Measurements from ENCODE around the gene NR5A1.

Gene NR5A1

DNA sequence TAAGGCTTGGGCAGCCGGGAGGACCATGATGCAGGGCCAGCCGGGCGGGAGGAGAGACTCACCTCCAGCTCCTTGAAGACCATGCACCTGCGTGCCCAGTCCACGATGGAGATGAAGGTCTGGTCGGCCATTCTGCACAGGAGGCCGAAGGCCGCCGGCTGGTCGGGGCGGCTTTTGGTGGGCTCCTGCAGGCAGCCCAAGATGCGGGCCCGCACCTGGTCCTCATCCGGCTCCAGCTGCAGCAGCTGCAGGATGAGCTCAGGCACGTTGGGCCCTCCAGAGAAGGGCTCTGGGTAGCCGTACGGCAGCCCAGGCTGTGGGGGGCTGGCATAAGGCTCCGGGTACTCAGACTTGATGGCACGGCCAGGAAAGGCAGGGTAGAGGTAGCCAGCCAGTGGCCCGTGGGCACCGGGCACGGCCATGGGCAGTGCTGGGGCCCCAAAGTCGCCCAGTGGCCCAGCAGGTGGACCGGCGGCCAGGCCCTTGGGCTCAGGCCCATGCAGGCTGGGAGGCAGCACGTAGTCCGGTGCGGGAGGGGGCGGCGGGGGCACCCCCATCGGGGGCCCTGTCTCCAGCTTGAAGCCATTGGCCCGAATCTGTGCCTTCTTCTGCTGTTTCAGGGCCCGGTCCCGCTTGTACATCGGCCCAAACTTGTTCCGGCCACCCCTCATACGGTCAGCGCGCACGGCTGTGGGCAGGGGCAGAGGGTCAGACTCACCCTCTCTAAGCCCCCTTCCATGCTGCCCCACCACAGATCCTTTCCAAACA is 7.0 kb downstream of the NR5A1 start:
- in situ Hi-C loops (cut with MboI; ENCODE audit: low sequenced_read_pairs): no loop called here

DNA sequence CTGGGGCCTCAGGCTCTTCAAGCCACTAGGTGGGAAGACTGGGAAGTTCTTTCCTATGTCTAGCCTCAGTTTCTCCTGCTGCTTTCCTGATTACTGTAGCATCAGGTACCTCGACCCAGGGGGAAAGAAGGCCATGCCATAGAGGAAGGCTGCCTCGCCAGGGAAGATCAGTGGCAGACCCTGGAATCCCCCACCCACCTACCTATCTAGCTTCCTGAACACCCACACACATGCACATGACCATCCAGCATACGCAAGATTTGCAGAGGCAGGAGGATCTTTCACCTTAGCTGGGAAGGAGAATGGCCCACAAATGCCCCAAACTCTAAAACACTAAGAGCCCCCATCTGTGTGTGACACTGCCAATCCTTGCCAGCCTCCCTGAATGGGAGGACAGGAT is 8.0 kb downstream of the NR5A1 start:
- in situ Hi-C loops (cut with MboI; ENCODE audit: low sequenced_read_pairs): no loop called here

DNA sequence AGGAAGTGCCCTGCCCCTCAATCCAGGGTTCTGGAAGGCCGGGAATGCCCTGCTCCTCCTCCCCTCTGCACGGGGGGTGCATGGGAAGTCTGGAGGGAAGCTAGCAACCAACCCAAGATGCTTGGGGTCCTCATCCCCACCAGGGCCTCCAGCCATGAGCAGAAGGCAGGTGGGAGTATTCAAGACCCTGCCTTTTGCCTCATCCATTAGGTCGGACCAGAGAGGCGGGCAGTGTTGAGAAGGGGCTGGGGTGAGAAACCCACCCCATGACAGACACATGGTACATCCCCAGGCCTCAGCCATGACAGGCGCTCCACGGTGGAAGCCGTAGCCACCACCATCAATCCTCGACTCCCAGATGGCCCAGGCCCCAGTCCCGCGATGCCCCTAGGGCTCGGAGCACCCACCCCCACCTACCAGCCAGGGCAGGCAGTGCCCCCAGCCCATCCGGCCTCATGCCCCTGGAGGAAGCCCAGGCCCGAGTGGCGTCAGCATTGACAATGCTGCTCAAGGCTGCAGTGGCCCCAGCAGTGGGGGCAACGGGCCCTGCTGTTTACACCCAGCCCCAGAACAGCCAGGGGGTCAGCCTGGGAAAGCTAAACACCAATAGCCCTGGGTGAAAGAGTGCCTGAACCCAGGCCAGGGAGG is 8.6 kb downstream of the NR5A1 start:
- in situ Hi-C loops (cut with MboI; ENCODE audit: low sequenced_read_pairs): no loop called here

DNA sequence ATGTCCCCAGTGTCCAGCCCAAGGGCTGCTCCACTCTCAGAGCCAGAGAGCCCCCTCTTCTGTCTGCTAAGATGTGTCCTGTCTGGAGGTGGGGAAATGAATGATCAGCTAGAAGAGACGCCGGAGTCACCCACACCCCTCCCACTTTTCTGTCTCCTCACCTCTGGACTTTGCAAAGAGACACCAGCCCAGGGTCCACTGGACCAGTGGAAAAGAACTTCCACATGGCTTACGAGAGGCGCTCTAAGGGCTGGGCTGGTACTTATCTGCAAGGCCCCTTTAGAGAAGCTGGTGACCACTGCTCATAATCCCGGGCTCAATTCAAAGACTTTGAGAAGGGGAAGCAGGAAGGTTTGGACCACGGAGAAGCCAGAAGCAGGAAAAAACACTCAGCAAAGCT is 9.2 kb downstream of the NR5A1 start:
- in situ Hi-C loops (cut with MboI; ENCODE audit: low sequenced_read_pairs): no loop called here

DNA sequence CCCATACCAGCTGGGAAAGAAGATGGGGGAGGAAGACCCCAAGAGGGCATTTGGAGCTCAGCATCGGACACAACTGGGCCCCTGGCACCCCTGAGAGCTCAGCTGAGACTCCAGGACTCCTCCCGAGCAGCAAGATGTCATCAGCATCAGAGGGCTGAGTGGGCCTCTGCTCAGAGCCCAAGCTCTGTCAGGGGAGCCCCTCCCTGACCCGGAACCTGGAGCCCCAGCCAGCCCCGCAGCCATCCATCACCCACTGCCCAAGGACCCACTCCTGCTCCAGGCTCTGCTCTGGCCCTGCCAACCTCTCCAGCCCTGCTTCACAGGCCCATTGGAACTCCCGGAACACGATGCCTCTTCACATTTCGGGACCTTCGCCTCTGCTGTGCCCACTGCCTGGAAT is 9.8 kb downstream of the NR5A1 start:
- in situ Hi-C loops (cut with MboI; ENCODE audit: low sequenced_read_pairs): no loop called here

DNA sequence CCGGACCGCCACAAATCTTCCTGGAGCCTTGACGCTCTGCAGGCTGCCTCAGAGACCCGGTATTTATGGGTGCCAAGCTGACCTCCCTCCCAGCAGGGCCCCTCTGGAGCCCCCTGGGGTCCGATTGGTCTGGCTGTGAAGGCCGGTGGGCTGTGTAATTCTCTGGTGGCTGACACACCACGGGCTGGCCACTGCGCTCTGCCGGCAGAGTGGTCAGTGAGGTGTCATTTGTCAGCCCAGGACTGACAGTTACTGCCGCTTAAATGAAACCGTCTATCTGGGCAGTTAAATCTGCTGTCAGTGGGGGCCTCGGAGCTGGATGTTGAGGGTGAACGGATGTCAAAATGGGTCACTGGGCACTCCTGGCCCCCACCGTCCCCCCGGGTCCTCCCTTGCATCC is 10.7 kb downstream of the NR5A1 start:
- in situ Hi-C loops (cut with MboI; ENCODE audit: low sequenced_read_pairs): no loop called here

DNA sequence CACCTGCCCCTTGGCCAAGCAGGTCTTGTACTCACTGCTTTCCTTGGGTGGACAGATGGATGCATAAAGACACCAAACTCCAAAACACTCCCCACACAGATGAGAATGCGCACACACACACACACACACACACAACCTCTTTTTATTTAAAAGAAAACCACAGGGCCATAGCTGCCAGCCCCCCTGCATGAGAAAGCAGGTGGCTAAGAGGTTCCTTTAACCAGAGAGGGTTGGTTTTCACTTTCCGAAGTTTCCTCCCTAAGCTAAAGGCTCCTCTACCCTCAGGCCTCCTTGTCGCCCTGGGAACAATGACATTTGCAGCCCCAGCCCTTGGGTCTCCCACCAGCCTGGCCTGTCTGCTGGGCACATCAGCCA is 11.1 kb downstream of the NR5A1 start:
- in situ Hi-C loops (cut with MboI; ENCODE audit: low sequenced_read_pairs): no loop called here

DNA sequence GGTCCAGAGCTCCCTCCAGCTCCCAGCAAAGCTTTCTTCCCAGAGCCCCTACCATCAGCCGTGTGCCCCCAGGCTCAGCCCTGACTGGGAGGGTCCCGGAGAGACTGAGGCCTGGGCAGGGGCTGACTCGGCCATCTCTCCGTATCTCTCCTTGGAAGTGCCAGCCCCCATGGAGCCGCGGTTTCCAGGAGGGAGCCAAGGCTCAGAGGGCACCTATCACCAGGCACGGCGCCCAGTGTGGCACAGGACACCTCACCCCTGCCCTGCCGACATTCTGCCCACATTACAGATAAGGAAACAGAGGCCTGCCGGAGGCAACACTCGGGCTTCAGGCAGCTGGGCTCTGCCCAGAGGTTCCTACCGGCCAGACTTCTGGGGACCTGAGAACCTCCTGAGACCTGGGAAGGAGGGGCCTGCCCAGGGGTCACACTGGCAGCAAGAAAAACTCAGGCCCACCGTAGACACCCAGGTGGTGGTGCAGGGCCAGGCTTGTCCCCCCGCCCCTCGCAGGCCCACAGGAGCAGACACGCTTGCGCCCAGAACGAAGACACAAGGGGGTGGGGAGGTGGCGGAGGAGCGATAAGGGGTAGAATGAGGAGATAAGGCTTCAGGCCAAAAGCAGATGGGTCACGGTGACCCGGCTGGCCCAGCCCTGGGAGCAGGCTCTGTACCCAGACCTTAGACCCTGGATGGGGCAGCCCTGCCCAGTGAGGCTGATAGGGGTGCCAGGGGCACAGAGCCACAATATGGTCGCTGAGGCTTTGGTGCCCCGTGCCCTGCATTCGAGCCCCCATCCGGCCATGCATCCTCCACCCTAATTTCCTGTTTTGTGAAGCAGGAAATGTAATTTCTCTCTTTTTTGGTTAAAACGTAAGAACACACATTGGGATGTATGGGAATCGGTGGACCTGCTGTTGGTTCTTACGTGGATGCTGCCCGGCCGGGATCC is 11.8 kb downstream of the NR5A1 start:
- in situ Hi-C loops (cut with MboI; ENCODE audit: low sequenced_read_pairs): no loop called here

DNA sequence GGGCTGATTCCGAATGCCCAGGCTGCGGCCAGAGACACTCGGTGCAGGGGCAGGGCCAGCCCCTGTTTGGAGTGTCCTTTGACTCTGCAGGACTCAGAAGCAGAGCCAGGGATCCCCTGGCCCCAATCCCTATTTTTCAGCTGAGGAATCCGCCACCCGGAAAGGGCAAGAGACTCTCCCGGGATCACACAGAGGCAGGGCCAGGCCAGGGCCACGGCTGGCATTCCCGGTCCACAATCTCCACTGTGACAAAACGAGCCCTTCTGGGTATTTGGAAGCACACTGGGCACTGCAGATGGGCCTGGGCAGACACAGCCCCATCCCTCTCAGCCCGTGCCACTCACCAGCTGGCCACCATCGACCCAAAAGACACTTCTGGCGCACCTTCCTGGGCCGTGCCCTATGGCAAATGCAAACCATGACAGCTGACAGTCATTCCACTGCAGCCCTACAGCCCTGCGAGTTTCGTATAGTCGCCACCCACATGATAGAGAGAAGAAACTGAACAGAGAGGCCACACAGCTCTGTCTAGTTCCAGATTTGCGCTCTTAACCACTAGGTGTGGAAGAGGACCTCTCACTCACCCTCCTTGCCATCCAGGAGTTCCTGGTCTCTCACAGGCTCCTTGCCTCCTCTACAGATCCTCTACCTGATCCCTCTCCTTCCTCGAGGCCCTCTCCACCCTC is 13.3 kb downstream of the NR5A1 start:
- in situ Hi-C loops (cut with MboI; ENCODE audit: low sequenced_read_pairs): no loop called here

DNA sequence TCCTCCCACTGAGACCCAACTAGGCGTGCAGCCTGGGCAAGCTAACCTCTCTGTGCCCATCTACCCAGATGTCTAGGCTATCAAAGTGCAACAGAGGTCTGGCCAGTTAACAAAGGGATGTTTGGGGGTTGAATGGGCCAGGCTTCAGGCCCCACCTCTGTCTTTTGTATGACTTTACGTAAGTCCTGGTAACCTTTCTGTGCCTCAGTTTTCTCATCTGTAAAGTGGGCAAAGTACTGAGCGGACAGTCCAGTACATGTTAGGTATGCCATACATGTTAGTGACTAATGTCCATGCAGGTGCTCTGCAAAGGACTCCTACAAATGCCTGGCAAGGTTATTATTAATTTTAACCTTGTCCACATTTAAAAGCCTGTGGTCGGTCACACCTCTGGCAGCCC is 14.0 kb downstream of the NR5A1 start:
- in situ Hi-C loops (cut with MboI; ENCODE audit: low sequenced_read_pairs): no loop called here

DNA sequence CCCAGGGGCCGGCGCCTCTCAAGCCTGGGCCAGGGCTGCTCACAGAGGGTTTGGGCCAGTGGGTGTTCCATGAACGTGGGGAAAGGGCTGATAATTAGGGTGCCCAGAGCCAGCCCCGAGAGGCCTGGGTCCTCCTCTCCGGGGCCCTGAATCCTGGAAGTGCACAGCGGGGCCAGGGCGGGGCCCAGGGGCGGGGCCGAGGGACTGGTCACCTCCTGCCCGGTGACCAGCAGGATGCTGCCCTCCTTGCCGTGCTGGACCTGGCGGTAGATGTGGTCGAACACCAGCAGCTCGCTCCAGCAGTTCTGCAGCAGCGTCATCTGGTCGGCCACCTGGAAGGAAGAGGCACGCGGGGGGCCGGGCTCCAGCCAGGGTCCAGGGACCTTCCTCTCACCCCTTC is 14.4 kb downstream of the NR5A1 start:
- in situ Hi-C loops (cut with MboI; ENCODE audit: low sequenced_read_pairs): no loop called here

DNA sequence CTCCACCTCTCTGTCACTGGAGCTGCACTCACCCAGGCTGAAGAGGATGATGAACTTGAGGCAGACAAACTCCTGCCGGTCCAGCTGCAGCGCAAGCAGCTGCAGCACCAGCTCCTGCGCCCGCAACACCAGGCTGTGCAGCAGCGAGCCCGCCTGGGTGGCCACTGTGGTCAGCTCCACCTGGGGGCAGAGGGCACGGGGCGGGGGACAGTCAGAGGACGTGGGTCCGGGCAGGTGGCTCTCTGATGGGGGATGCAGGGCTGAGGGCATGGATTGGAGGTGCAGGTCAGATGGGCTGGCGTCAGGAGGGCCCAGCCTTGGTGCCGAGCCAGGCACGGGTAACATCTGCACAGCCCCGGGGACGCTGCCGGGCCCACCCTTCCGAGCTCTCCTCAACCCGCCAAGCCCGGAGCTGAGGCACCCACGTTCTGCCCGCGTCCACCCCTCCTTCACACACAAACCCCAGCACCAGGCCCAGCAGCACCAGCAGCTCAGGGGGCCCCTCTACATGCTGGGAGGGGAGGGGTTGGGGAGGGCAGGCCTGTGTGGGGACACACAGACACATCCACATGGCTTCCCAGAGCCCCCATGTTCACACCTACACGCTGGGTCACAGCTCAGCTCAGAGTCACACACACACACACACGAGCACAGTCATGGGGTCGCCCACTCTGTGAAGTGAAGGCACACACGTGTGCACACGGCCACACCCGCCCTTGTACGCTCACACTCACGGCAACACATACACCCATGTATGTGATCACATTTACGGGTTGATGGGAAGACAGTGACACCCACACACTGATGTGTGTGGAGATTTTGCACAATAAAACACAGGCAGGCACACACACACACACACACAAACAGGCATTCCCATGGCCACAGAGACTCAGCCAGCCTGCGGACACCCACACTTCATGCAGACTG is 15.9 kb downstream of the NR5A1 start:
- in situ Hi-C loops (cut with MboI; ENCODE audit: low sequenced_read_pairs): no loop called here

DNA sequence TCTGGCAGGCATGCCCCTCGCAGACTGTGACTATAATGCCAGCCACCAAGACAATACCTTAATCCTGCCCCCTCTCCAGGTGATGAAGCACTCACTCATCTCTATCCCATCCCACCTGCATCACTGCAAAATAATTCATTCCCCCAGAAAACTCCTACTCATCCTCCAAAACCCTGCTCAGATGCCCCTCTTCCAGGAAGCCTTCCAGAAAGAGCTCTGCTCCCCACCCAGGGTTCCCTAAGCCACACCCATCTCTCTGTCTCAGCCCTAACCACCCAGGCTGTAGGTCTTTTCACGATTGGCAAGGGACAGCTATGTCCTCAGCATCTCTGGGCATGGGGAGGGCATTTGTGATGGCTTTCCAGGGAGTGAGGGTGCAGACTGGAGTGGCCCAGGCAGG is 17.2 kb downstream of the NR5A1 start:
- in situ Hi-C loops (cut with MboI; ENCODE audit: low sequenced_read_pairs): no loop called here

DNA sequence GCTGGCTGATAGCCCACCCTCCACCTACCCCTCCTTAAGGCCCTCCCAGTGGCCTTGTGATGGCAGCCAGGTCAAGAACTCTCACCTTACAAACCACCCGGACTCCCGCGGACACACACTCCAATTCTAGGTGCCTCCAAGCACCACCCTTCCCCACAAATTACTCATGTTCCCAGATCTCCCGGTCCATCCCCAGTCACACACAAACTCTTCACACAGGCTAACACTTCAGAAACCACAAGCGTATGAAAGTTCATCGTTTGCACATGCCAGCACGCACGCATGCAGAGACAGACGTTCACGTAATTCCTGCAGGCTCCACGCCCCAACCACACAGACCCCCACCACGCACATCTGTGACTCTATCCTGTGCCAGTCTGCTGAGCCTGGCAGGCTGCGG is 18.0 kb downstream of the NR5A1 start:
- in situ Hi-C loops (cut with MboI; ENCODE audit: low sequenced_read_pairs): no loop called here

DNA sequence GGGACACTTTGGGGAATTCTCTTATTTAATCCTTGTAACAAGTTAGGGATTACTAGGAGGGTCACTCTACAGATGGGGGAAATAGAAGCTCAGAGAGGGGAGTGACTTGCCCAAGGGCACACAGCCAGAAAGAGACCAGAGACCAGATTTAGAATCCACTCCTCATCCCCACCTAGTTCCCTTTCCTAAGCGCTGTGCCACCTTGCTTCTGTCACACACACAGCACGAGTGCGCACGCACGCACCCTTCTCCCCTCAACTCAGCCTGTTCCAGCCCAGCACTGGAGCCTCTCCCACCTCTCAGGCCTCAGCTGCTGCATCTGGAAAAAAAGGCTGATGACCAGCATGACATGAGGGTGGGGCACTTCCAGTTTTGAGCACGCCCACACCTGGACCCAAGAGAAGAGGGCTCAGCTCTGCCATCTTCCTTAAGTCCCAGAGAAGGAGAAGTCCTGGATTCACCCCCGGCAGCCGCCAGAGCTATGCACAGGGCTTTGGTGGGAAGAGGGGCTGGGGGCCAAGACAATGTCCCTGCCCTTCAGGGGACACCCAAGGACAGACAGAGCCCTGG is 18.5 kb downstream of the NR5A1 start:
- in situ Hi-C loops (cut with MboI; ENCODE audit: low sequenced_read_pairs): no loop called here

DNA sequence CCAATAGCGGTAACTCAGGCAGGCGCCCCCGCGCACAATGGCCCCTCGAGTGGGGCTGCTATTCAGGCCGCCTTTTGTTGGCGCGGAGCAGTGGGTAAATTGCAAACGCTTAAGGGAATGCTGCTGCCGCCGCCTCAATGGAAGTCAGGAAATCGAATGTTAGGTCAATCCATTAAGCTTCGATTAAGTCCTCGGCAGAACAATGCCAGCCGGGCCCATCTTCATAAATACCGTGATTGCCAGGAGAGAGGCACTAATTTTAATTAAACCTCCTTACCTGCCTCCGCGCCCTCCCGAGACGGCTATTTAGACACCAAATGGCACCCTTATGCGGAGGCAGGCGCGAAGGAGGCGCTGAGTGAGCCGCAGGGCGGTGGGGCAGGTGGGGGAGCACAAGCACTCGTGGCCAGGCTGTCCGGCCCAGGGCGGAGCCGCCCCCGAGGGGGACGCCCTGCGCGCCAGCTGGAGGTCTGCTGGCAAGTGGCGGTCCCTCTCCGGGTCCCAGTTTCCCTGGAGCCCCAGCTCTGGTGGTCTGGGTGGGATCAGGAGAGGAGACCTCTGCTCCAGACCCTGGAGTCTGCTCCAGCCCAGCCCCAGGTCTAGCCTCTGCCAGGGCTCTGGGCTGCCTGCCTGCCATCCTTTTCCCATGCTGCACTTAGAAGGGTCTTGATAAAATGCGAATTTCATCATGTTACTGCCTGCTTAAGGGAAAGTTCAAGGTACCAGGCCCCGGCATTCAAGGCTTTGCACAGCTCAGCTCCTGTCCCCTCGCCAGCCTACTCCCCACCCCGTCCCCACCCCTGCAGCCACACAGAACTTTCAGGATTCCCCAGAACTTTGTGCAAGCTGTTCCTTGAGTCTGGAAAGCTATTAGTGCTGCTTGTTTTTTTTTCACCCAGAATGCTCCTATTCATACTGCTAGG is 19.7 kb downstream of the NR5A1 start:
- in situ Hi-C loops (cut with MboI; ENCODE audit: low sequenced_read_pairs): no loop called here

DNA sequence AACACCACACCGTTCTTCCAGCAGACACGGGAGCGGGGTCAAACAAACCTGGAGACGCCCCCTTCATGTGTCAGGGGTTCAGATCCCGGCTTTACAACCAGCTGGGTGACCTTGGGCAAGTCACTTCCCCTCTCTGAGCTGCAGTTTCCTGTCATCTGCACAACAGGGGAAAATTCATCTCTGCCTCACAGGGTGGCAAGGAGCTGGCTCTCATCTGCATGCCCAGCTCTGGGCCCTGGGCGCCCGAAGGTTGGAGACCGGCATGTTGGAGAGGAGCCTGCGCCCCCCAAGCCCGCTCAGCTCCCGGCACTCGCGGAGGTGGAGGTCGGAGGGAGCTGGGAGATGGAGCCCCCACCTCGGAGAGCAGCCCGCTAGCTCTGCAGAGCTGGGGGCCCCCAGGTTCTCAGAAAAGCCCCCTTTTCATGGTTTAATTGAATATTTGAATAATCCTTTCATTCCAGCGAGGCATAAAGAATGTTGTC is 20.4 kb downstream of the NR5A1 start:
- in situ Hi-C loops (cut with MboI; ENCODE audit: low sequenced_read_pairs): no loop called here

DNA sequence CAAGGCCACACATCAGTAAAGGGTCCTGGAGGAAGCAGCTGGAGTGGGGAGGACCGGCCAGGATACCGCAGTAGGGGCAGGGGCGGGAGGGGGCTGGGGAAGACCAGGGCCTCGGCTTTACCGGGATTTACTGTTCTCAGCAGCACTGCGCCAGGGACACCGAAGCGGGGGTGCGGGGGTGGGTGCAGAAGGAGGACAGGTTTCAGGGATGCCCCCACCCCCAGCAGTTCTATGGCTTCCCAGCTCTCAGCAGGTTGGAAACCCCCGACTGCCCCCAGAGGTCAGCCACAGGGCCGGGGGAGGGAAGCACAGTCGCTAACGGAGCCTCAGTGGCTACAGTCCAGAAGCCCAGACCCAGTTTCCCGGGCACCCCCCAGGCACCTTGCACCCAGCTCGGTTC is 21.3 kb downstream of the NR5A1 start:
- in situ Hi-C loops (cut with MboI; ENCODE audit: low sequenced_read_pairs): no loop called here

DNA sequence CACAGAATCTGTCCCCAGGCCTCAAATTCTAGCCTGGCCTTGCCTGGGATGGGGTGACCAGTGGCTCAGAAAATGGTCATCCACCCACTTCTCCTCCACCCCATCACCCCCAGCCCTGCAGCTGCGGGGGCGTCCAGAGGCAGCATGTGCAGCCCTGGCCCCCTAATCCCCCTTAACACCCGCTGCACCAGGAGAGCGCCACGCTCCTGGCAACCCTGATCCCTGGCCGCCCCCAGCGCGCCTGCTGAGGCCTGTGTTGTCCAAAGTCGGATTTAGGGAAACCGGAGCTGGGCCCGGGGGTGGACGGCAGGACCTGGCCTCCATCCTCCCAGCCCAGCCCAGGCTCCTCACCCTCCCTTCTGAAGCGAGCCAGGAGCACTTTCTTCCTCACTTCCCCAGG is 22.0 kb downstream of the NR5A1 start:
- in situ Hi-C loops (cut with MboI; ENCODE audit: low sequenced_read_pairs): no loop called here
